Progenitor cell of endocrine pancreas (in vitro differentiated cells): Measurements from ENCODE around the gene DUT. TPM values are rescaled to one million over a fixed set of nuclear protein-coding genes. Genes with fewer than 3 reads are reported as not detected.

ENCODE experiments used
- DNase-seq: peaks from one replicate; pipeline ENCODE4 v3.0.0; 2021; ENCODE audit warnings: low spot score; ENCODE audit not compliant: unreplicated experiment
- H3K27ac Mint-ChIP-seq: 2 replicates; pipeline ENCODE4 v1.8.0; 2021; ENCODE audit warnings: mild to moderate bottlenecking, moderate library complexity, mixed read lengths
- H3K27me3 Mint-ChIP-seq: 2 replicates; pipeline ENCODE4 v1.8.0; 2021; ENCODE audit warnings: mixed read lengths
- H3K36me3 Mint-ChIP-seq: 2 replicates; pipeline ENCODE4 v1.8.0; 2022; ENCODE audit warnings: mixed read lengths; ENCODE audit not compliant: insufficient read depth
- H3K4me1 Mint-ChIP-seq: 2 replicates; pipeline ENCODE4 v1.8.0; 2021; ENCODE audit warnings: low read depth, mixed read lengths
- H3K4me3 Mint-ChIP-seq: 2 replicates; pipeline ENCODE4 v1.8.0; 2021; ENCODE audit warnings: low read depth, mild to moderate bottlenecking, moderate library complexity, mixed read lengths
- H3K9me3 Mint-ChIP-seq: 2 replicates; pipeline ENCODE4 v1.8.0; 2021; ENCODE audit warnings: low read depth, mixed read lengths
- CTCF ChIP-seq: fragments of 200-600 bp; sonication (generic); IDR thresholded peaks from one replicate; pipeline ENCODE4 v1.5.0; 2021; ENCODE audit warnings: antibody characterized with exemption, mild to moderate bottlenecking; ENCODE audit not compliant: unreplicated experiment
- total RNA-seq: library from RNA; stranded (reverse); gene quantifications from 2 replicates; pipeline ENCODE4 v1.2.1, GENCODE V29; 2021

The DUT gene
- total RNA-seq, 1 donor from 2014 or later, result 77.1 TPM

- H3K4me1 Mint-ChIP-seq, result no peaks in the 10 kb centered on the region
- TF ChIP-seq CTCF, result no peak
- H3K27ac Mint-ChIP-seq, result no peak overlapping the region
- DNase-seq, result no peak
- H3K36me3 Mint-ChIP-seq, result no peaks in the 10 kb centered on the region
- H3K4me3 Mint-ChIP-seq, result no peak overlapping the region
- peaks cover 7% of the 10 kb centered on the region for H3K9me3 Mint-ChIP-seq
- peaks cover 5% of the 10 kb centered on the region for H3K27me3 Mint-ChIP-seq
Observed at GRCh38 chr15:48373821-48374451, 42.7 kb downstream of the DUT start.

- H3K9me3 Mint-ChIP-seq, result peaks cover 7% of the 10 kb centered on the region
- H3K27ac Mint-ChIP-seq, result no peak overlapping the region
- no peak overlapping the region for H3K4me3 Mint-ChIP-seq
- no peak for TF ChIP-seq CTCF
- no peak for DNase-seq
- no peaks in the 10 kb centered on the region for H3K36me3 Mint-ChIP-seq
- no peaks in the 10 kb centered on the region for H3K4me1 Mint-ChIP-seq
- peaks cover 5% of the 10 kb centered on the region for H3K27me3 Mint-ChIP-seq
Observed at GRCh38 chr15:48374472-48374871, 43.2 kb downstream of the DUT start.

GRCh38 chr15:48375767-48376166 lies 44.5 kb downstream of the DUT start:
- DNase-seq, result no peak
- Mint-ChIP-seq H3K27ac (no peak overlapping the region), H3K36me3 (no peaks in the 10 kb centered on the region), H3K9me3 (peaks cover 7% of the 10 kb centered on the region), H3K4me1 (no peaks in the 10 kb centered on the region), H3K27me3 (peaks cover 5% of the 10 kb centered on the region), H3K4me3 (no peak overlapping the region)
- TF ChIP-seq CTCF, result no peak

GRCh38 chr15:48380198-48380597 lies 49.0 kb downstream of the DUT start:
- Mint-ChIP-seq H3K36me3 (no peaks in the 10 kb centered on the region), H3K27me3 (no peaks in the 10 kb centered on the region), H3K4me3 (no peak overlapping the region), H3K4me1 (no peaks in the 10 kb centered on the region), H3K27ac (no peak overlapping the region), H3K9me3 (peaks cover 7% of the 10 kb centered on the region)
- no peak for DNase-seq
- no peak for TF ChIP-seq CTCF

- Mint-ChIP-seq H3K27ac (no peak overlapping the region), H3K4me3 (no peak overlapping the region), H3K36me3 (no peaks in the 10 kb centered on the region), H3K4me1 (no peaks in the 10 kb centered on the region), H3K27me3 (no peaks in the 10 kb centered on the region), H3K9me3 (peaks cover 7% of the 10 kb centered on the region)
- no peak for DNase-seq
- TF ChIP-seq CTCF, result no peak
Observed at GRCh38 chr15:48381861-48382260, 50.6 kb downstream of the DUT start.
